Activated CD4-positive, CD25-positive, alpha-beta regulatory T cell treated with anti-CD3 and anti-CD28 coated beads, Interleukin-2, amount 50 U/mL, for 16 hours (primary cell): ENCODE measurements around the gene FBN2.

Experiments
- DNase-seq: peaks from one replicate; pipeline ENCODE4 v3.0.0-alpha.2; 2020; ENCODE audit warnings: low read depth, low spot score

The FBN2 gene

GRCh38 chr5:128538000-128538249 is at the start of gene FBN2:
Gene FBN2, minus strand, starts transcription at chr5:128538245. Its CDS starts 642 bp downstream, at chr5:128537603.
- no peak for DNase-seq

- DNase-seq = no peak
Measured at GRCh38 chr5:128587275-128587674, 49.2 kb upstream of the FBN2 start.

- no peak for DNase-seq
Measured at GRCh38 chr5:128586848-128587247, 48.8 kb upstream of the FBN2 start.

GRCh38 chr5:128579639-128580038 is 41.6 kb upstream of the FBN2 start:
- DNase-seq = no peak

- no peak for DNase-seq
Measured at GRCh38 chr5:128579093-128579492, 41.0 kb upstream of the FBN2 start.

GRCh38 chr5:128574041-128574440 is 36.0 kb upstream of the FBN2 start:
- DNase-seq = no peak

GRCh38 chr5:128572930-128573319 is 34.9 kb upstream of the FBN2 start:
- DNase-seq = no peak

GRCh38 chr5:128572051-128572929 is 34.2 kb upstream of the FBN2 start:
- no peak for DNase-seq

GRCh38 chr5:128566178-128566577 is 28.1 kb upstream of the FBN2 start:
- DNase-seq = no peak

- no peak for DNase-seq
Measured at GRCh38 chr5:128559300-128560297, 21.6 kb upstream of the FBN2 start.

GRCh38 chr5:128553747-128554146 is 15.7 kb upstream of the FBN2 start:
- DNase-seq = no peak

- no peak for DNase-seq
Measured at GRCh38 chr5:128551476-128551875, 13.4 kb upstream of the FBN2 start.

GRCh38 chr5:128549496-128549895 is 11.5 kb upstream of the FBN2 start:
- DNase-seq = no peak

- no peak for DNase-seq
Measured at GRCh38 chr5:128546658-128547281, 8.7 kb upstream of the FBN2 start.

GRCh38 chr5:128541385-128541784 is 3.3 kb upstream of the FBN2 start:
- DNase-seq = no peak

- DNase-seq = no peak
Measured at GRCh38 chr5:128539038-128539429, 989 bp upstream of the FBN2 start.

GRCh38 chr5:128538250-128539037 is 399 bp upstream of the FBN2 start:
- no peak for DNase-seq

- no peak for DNase-seq
Measured at GRCh38 chr5:128537221-128537999, 635 bp downstream of the FBN2 start.

GRCh38 chr5:128536254-128537220 is 1.5 kb downstream of the FBN2 start:
- DNase-seq = no peak
